Sigmoid colon (tissue), 7 donors: ENCODE results near the gene DCDC2C. TPM values are rescaled to one million over a fixed set of nuclear protein-coding genes. Genes with fewer than 3 reads are reported as not detected.

Source experiments
- DNase-seq: peaks from one replicate; pipeline ENCODE4 v3.0.0-alpha.2; 2019
- H3K27ac ChIP-seq, 4 donors: fragments of 200-600 bp; sonication (generic); one replicate each; pipeline ENCODE4 v1.5.1; 2016 to 2019; ENCODE audit warnings: mild to moderate bottlenecking in 1 of 4
- H3K27me3 ChIP-seq, 3 donors: fragments of 200-600 bp; sonication (generic); one replicate each; pipeline ENCODE4 v1.5.1; 2019; ENCODE audit warnings: mild to moderate bottlenecking in 1 of 3
- H3K36me3 ChIP-seq, 4 donors: fragments of 200-600 bp; sonication (generic); one replicate each; pipeline ENCODE4 v1.5.1; 2016 to 2019
- H3K4me1 ChIP-seq, 4 donors: fragments of 200-600 bp; sonication (generic); one replicate each; pipeline ENCODE4 v1.5.1; 2017 to 2019
- H3K4me3 ChIP-seq, 4 donors: fragments of 200-600 bp; sonication (generic); one replicate each; pipeline ENCODE4 v1.5.1; 2017 to 2019; ENCODE audit warnings: mild to moderate bottlenecking in 2 of 4, moderate library complexity in 1 of 4
- H3K9me3 ChIP-seq, 4 donors: fragments of 200-600 bp in 3 of 4; sonication (generic) in 3 of 4; one replicate each; pipeline versions ENCODE4 v1.5.1 to v1.6.1; 2013 to 2019
- EP300 ChIP-seq, 4 donors: sonication (generic); formaldehyde crosslinking; IDR thresholded peaks; one replicate each; pipeline ENCODE4 v1.6.1; 2017; ENCODE audit warnings: antibody characterized with exemption in 4 of 4
- POLR2A ChIP-seq, 2 donors: fragments of 450-650 bp; IDR thresholded peaks; one replicate each; pipeline ENCODE4 v1.6.1; 2016; ENCODE audit warnings: antibody characterized with exemption in 2 of 2, mild to moderate bottlenecking in 2 of 2, moderate library complexity in 2 of 2
- POLR2AphosphoS5 ChIP-seq, 4 donors: sonication (generic); formaldehyde crosslinking; IDR thresholded peaks; one replicate each; pipeline ENCODE4 v1.6.1; 2017; ENCODE audit warnings: antibody characterized with exemption in 4 of 4
- WGBS, 2 donors: extraction: QIAGEN DNeasy Blood & Tissue Kit; methylation state at CpG; one replicate each; pipeline ENCODE4 v1.1.7; 2013; 5-methylcytosine and 5-hydroxymethylcytosine counted together
- intact Hi-C: fragments of 100-400 bp; cut with DNase I; formaldehyde crosslinking; loops from one replicate; pipeline ENCODE4 v1.15.1; 2023
- polyA plus RNA-seq, 3 donors: library from polyadenylated mRNA; stranded (reverse); fragments of 200-250 nt; gene quantifications; one replicate each; pipeline ENCODE4 v1.2.3, GENCODE V29; 2013
- total RNA-seq, 4 donors: library from RNA; depleted of rRNA; stranded (reverse); fragments of >200 nt; gene quantifications; one replicate each; pipeline ENCODE4 v1.1.0, GENCODE V29; 2016
- TF ChIP-seq, protein P1 (sequence below), 4 experiments: fragments of 450-650 bp in 3 of 4; fragments of 200-600 bp in 1 of 4; IDR thresholded peaks; one replicate each; pipeline ENCODE4 v1.5.1; 2016 to 2019; ENCODE audit warnings: antibody characterized with exemption in 4 of 4, mild to moderate bottlenecking in 3 of 4, moderate library complexity in 2 of 4
- donor health status: healthy with polysubstance abuse.
- donor health status: Bipolar disorder and iron deficiency.
- donor health status: healthy.

Gene DCDC2C
- total and polyA plus RNA-seq, 7 donors = 0.33 TPM; not detected in 6

DNA sequence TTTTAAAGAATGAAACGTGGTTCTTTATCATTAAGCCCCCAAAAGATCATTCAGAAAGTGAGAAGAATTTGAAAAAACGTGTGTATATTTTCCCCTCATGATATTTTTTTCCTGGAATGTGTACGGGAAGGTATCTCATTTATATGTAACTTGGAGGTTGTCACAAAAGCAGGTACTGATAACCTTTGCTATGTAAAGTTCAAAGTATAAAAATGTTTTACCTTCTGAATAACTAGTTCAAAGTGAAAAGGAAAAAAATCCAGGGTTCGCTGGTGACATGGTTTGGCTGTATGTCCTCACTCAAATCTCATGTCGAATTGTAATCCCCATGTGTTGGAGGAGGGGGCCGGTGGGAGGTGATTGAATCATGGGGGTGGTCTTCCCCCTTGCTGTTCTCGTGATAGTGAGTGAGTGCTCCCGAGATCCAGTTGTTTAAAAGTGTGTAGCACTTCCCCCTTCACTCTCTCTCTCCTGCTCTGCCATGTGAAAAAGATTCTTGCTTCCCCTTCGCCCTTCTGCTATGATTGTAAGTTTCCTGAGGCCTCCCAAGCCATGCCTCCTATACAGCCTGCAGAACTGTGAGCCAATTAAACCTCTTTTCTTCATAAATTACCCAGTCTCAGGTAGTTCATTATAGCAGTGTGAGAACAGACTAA, 144.2 kb downstream of the DCDC2C start:
- H3K4me1 ChIP-seq = no peaks in the 10 kb centered on the region
- no peaks in the 10 kb centered on the region for H3K27me3 ChIP-seq
- H3K9me3 ChIP-seq = no peaks in the 10 kb centered on the region
- 41 to 62% methylated on average over 9 of the region's 9 CpGs for WGBS, 2 donors
- no peak overlapping the region for H3K27ac ChIP-seq
- no peak overlapping the region for H3K4me3 ChIP-seq
- no peak for TF ChIP-seq EP300 (IDR thresholded peaks at IDR 0.05)
- no peak for TF ChIP-seq POLR2AphosphoS5 (IDR thresholded peaks at IDR 0.05)
- TF ChIP-seq, protein P1, sequence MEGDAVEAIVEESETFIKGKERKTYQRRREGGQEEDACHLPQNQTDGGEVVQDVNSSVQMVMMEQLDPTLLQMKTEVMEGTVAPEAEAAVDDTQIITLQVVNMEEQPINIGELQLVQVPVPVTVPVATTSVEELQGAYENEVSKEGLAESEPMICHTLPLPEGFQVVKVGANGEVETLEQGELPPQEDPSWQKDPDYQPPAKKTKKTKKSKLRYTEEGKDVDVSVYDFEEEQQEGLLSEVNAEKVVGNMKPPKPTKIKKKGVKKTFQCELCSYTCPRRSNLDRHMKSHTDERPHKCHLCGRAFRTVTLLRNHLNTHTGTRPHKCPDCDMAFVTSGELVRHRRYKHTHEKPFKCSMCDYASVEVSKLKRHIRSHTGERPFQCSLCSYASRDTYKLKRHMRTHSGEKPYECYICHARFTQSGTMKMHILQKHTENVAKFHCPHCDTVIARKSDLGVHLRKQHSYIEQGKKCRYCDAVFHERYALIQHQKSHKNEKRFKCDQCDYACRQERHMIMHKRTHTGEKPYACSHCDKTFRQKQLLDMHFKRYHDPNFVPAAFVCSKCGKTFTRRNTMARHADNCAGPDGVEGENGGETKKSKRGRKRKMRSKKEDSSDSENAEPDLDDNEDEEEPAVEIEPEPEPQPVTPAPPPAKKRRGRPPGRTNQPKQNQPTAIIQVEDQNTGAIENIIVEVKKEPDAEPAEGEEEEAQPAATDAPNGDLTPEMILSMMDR (IDR thresholded peaks at IDR 0.05) = no peak
- no peak for TF ChIP-seq POLR2A (IDR thresholded peaks at IDR 0.05)
- intact Hi-C loops = no loop called here
- no peaks in the 10 kb centered on the region for H3K36me3 ChIP-seq
- no peak for DNase-seq

DNA sequence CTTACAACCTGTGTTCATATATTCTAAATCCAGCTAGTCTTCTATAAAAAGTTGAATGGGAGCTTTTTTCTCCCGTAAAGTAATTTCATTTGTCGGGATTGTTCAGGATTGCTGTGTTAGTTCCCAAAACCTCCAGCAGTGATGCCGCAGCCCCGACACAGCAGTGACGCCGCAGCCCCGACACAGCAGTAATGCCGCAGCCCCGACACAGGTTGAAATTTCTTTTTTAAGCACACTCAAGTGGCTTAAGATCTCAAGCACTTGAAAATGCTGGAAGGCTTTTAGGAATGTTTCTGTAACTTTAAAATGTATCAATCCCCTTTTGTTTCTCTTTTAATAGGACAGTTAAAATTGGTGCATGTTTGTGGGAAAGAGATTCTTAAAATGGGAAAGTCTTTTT, 145.4 kb downstream of the DCDC2C start:
- 75 to 84% methylated on average over 9 of the region's 9 CpGs for WGBS, 2 donors
- intact Hi-C loops = no loop called here

GRCh38 chr2:3849213-3849612, 145.8 kb downstream of the DCDC2C start:
- H3K27ac ChIP-seq = no peak overlapping the region
- intact Hi-C loops = no loop called here
- H3K4me3 ChIP-seq = no peak overlapping the region
- 77 to 81% methylated on average over 7 of the region's 7 CpGs for WGBS, 2 donors
- peaks cover 0 to 7% (median 2%) of the 10 kb centered on the region in 4 donors for H3K9me3 ChIP-seq
- no peak for DNase-seq
- no peaks in the 10 kb centered on the region for H3K36me3 ChIP-seq
- no peaks in the 10 kb centered on the region for H3K27me3 ChIP-seq
- no peaks in the 10 kb centered on the region for H3K4me1 ChIP-seq
- TF ChIP-seq EP300 (IDR thresholded peaks at IDR 0.05) (no peak), POLR2A (IDR thresholded peaks at IDR 0.05) (no peak), POLR2AphosphoS5 (IDR thresholded peaks at IDR 0.05) (no peak)
- TF ChIP-seq, protein P1 (IDR thresholded peaks at IDR 0.05) = no peak

More for the DNA sequence above, 145.4 kb downstream of the DCDC2C start:
- no peak for DNase-seq
- Histone ChIP-seq H3K4me3 (no peak overlapping the region), H3K27me3 (no peaks in the 10 kb centered on the region), H3K27ac (no peak overlapping the region), H3K4me1 (no peaks in the 10 kb centered on the region), H3K36me3 (no peaks in the 10 kb centered on the region), H3K9me3 (peaks cover 0 to 6% (median 2%) of the 10 kb centered on the region in 4 donors)
- TF ChIP-seq, protein P1 (IDR thresholded peaks at IDR 0.05) = no peak
- TF ChIP-seq POLR2AphosphoS5 (IDR thresholded peaks at IDR 0.05) (no peak), POLR2A (IDR thresholded peaks at IDR 0.05) (no peak), EP300 (IDR thresholded peaks at IDR 0.05) (no peak)

DNA sequence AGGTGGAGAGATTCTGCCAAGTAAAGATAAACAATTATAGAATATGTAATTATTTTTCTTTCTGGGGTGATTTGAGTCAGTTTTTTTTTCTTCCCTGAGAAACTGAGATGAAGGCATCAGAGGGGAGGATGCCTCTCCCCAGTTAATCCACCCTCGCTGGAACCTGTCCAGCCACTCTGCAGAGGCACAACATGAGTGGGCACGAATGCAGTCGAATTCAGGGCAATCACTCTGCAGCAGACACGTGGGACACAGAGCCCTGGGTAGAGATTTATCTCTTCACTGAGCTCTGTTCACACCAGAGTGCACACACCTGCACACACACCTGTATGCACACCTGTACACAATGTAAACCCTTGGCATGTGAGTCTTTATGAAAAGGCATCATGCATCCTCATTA, 154.2 kb downstream of the DCDC2C start:
- Histone ChIP-seq H3K27ac (no peak overlapping the region), H3K36me3 (no peaks in the 10 kb centered on the region), H3K27me3 (no peaks in the 10 kb centered on the region), H3K4me1 (no peaks in the 10 kb centered on the region), H3K4me3 (no peak overlapping the region), H3K9me3 (peaks cover 0 to 7% (median 2%) of the 10 kb centered on the region in 4 donors)
- WGBS, 2 donors = 66 to 74% methylated on average over 4 of the region's 4 CpGs
- TF ChIP-seq, protein P1 (IDR thresholded peaks at IDR 0.05) = no peak
- no peak for TF ChIP-seq EP300 (IDR thresholded peaks at IDR 0.05)
- TF ChIP-seq POLR2AphosphoS5 (IDR thresholded peaks at IDR 0.05) = no peak
- TF ChIP-seq POLR2A (IDR thresholded peaks at IDR 0.05) = no peak
- no peak for DNase-seq
- intact Hi-C loops = no loop called here
